Thyroid gland (tissue), 4 donors: ENCODE measurements around the gene RPS27L.

Experiments
- CTCF ChIP-seq, 6 experiments: fragments of 200-600 bp in 3 of 6; fragments of 450-650 bp in 3 of 6; sonication (generic) in 3 of 6; IDR thresholded peaks; one replicate each; pipeline ENCODE4 v1.5.1; 2016 to 2019; ENCODE audit warnings: antibody characterized with exemption in 6 of 6, mild to moderate bottlenecking in 2 of 6, inconsistent platforms in 1 of 6, moderate library complexity in 1 of 6
- POLR2A ChIP-seq, 2 donors: fragments of 450-650 bp; IDR thresholded peaks; one replicate each; pipeline ENCODE4 v1.6.1; 2017; ENCODE audit warnings: antibody characterized with exemption in 2 of 2, mild to moderate bottlenecking in 2 of 2, moderate library complexity in 1 of 2

DNA sequence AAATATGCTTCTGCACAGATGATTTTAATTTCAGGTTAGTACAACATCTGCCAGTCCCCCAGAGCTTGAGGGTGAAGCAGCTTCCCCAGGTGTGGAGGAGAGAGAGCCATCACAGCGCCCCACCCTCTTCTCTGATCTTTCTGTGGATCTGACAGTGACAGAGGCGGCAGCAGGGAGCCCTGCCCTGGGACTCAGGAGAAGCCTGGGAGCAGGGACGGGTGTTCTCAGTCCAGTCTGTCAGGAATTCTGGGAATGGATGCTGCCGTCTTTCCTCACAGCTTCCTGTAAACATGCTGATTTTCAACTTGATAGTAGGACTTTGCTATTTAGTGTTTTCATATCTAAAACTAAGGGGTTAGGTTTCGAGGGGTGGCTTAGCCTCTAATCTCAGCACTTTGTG is 20.8 kb upstream of the RPS27L start:
- TF ChIP-seq CTCF (IDR thresholded peaks at IDR 0.05) (no peak), POLR2A (IDR thresholded peaks at IDR 0.05) (no peak)
